Measurements from ENCODE around the gene ATP6V1C2. TPM values are rescaled to one million over a fixed set of nuclear protein-coding genes. Genes with fewer than 3 reads are reported as not detected.
"Not testable (repeated sequence)": the region's sequence is repeated elsewhere in the genome, so short reads cannot be mapped to it uniquely, and the experiment has no call there.

The ATP6V1C2 gene
- total RNA-seq, 1 donor: not detected

GRCh38 chr2:10776231-10776977 lies 55.0 kb downstream of the ATP6V1C2 start:
- TF ChIP-seq CTCF (IDR thresholded peaks at IDR 0.05; ENCODE audit: insufficient read depth, low read length): no peak
- no peak overlapping the region for H3K4me3 ChIP-seq (ENCODE audit: low read depth, low read length)
- no peak for DNase-seq (ENCODE audit: low read depth)

- no peak overlapping the region for H3K4me3 ChIP-seq (ENCODE audit: low read depth, low read length)
- TF ChIP-seq CTCF (IDR thresholded peaks at IDR 0.05; ENCODE audit: insufficient read depth, low read length): no peak
- no peak for DNase-seq (ENCODE audit: low read depth)
Measured at GRCh38 chr2:10777111-10777841, 55.8 kb downstream of the ATP6V1C2 start.

GRCh38 chr2:10777842-10778723 lies 56.7 kb downstream of the ATP6V1C2 start:
- no peak for DNase-seq (ENCODE audit: low read depth)
- no peak for TF ChIP-seq CTCF (IDR thresholded peaks at IDR 0.05; ENCODE audit: insufficient read depth, low read length)
- H3K4me3 ChIP-seq (ENCODE audit: low read depth, low read length): no peak overlapping the region

GRCh38 chr2:10778724-10779115 lies 57.3 kb downstream of the ATP6V1C2 start:
- TF ChIP-seq CTCF (IDR thresholded peaks at IDR 0.05; ENCODE audit: insufficient read depth, low read length): no peak
- no peak for DNase-seq (ENCODE audit: low read depth)
- no peak overlapping the region for H3K4me3 ChIP-seq (ENCODE audit: low read depth, low read length)

- H3K4me3 ChIP-seq (ENCODE audit: low read depth, low read length): no peak overlapping the region
- no peak for TF ChIP-seq CTCF (IDR thresholded peaks at IDR 0.05; ENCODE audit: insufficient read depth, low read length)
- no peak for DNase-seq (ENCODE audit: low read depth)
Measured at GRCh38 chr2:10779776-10780490, 58.5 kb downstream of the ATP6V1C2 start.

GRCh38 chr2:10780491-10780820 lies 59.0 kb downstream of the ATP6V1C2 start:
- no peak for DNase-seq (ENCODE audit: low read depth)
- no peak for TF ChIP-seq CTCF (IDR thresholded peaks at IDR 0.05; ENCODE audit: insufficient read depth, low read length)
- H3K4me3 ChIP-seq (ENCODE audit: low read depth, low read length): no peak overlapping the region

GRCh38 chr2:10780821-10781220 lies 59.4 kb downstream of the ATP6V1C2 start:
- DNase-seq (ENCODE audit: low read depth); H3K4me3 ChIP-seq (ENCODE audit: low read depth, low read length): not testable (repeated sequence)

Measured in fibroblast of the aortic adventitia (primary cell).